ENCODE data around the gene AAMDC. TPM values are rescaled to one million over a fixed set of nuclear protein-coding genes. Genes with fewer than 3 reads are reported as not detected.

The AAMDC gene
- 100 to 1,000 TPM in 2 of 3 donors, 10 to 100 TPM in 1; 34.5 to 120 (median 103) TPM for polyA plus RNA-seq

- 0% methylated on average over 61 to 64 of the region's 64 CpGs for WGBS, 3 donors
- H3K27ac ChIP-seq (ENCODE audit: low read depth, low read length) = peak within 1 kb of the TSS; percentile 6
These were observed at the start of gene AAMDC, which contains the start of gene RSF1 for GRCh38 chr11:77820565-77821348. Gene AAMDC, plus strand, starts transcription at chr11:77821144. Its CDS starts 21,353 bp downstream, at chr11:77842497. Gene RSF1, minus strand, starts transcription at chr11:77820722. Its CDS starts 8 bp downstream, at chr11:77820714.

GRCh38 chr11:77775936-77776335, 45.0 kb upstream of the AAMDC start:
- H3K27ac ChIP-seq (ENCODE audit: low read depth, low read length) = no peak overlapping the region
- WGBS, 3 donors = 45 to 70% (median 66%) methylated on average over 2 of the region's 2 CpGs

GRCh38 chr11:77776455-77776854, 44.5 kb upstream of the AAMDC start:
- 67 to 81% (median 79%) methylated on average over 1 of the region's 1 CpG for WGBS, 3 donors
- no peak overlapping the region for H3K27ac ChIP-seq (ENCODE audit: low read depth, low read length)

- no peak overlapping the region for H3K27ac ChIP-seq (ENCODE audit: low read depth, low read length)
- 100% methylated on average over 1 of the region's 1 CpG for WGBS, 3 donors
These were observed 42.8 kb upstream of the AAMDC start for GRCh38 chr11:77778118-77778517.

GRCh38 chr11:77778549-77778948, 42.4 kb upstream of the AAMDC start:
- H3K27ac ChIP-seq (ENCODE audit: low read depth, low read length) = no peak overlapping the region
- WGBS, 3 donors = 26 to 68% (median 44%) methylated on average over 1 of the region's 1 CpG

- no peak overlapping the region for H3K27ac ChIP-seq (ENCODE audit: low read depth, low read length)
These were observed 41.0 kb upstream of the AAMDC start for GRCh38 chr11:77779935-77780334.

- 91 to 100% (median 97%) methylated on average over 1 of the region's 1 CpG for WGBS, 3 donors
- no peak overlapping the region for H3K27ac ChIP-seq (ENCODE audit: low read depth, low read length)
These were observed 37.9 kb upstream of the AAMDC start for GRCh38 chr11:77783025-77783424.

GRCh38 chr11:77784572-77784971, 36.4 kb upstream of the AAMDC start:
- whole genome bisulfite sequencing, 3 donors = 83 to 91% (median 83%) methylated on average over 3 of the region's 3 CpGs
- no peak overlapping the region for H3K27ac ChIP-seq (ENCODE audit: low read depth, low read length)

GRCh38 chr11:77789061-77789730, 31.7 kb upstream of the AAMDC start:
- 87 to 89% (median 89%) methylated on average over 11 of the region's 11 CpGs for WGBS, 3 donors

GRCh38 chr11:77789731-77790476, 31.0 kb upstream of the AAMDC start:
- WGBS, 3 donors = 99 to 100% (median 100%) methylated on average over 5 of the region's 5 CpGs

More at GRCh38 chr11:77789061-77789730, 31.7 kb upstream of the AAMDC start:
- no peak overlapping the region for H3K27ac ChIP-seq (ENCODE audit: low read depth, low read length)

GRCh38 chr11:77791301-77791700, 29.6 kb upstream of the AAMDC start:
- WGBS, 3 donors = 96 to 99% (median 98%) methylated on average over 4 of the region's 4 CpGs
- H3K27ac ChIP-seq (ENCODE audit: low read depth, low read length) = no peak overlapping the region

More at GRCh38 chr11:77789731-77790476, 31.0 kb upstream of the AAMDC start:
- no peak overlapping the region for H3K27ac ChIP-seq (ENCODE audit: low read depth, low read length)

GRCh38 chr11:77793972-77794371, 27.0 kb upstream of the AAMDC start:
- 90 to 96% (median 95%) methylated on average over 2 of the region's 2 CpGs for WGBS, 3 donors
- no peak overlapping the region for H3K27ac ChIP-seq (ENCODE audit: low read depth, low read length)

GRCh38 chr11:77799338-77799737, 21.6 kb upstream of the AAMDC start:
- WGBS, 3 donors = 53 to 78% (median 60%) methylated on average over 3 of the region's 3 CpGs
- H3K27ac ChIP-seq (ENCODE audit: low read depth, low read length) = no peak overlapping the region

GRCh38 chr11:77800449-77800848, 20.5 kb upstream of the AAMDC start:
- no peak overlapping the region for H3K27ac ChIP-seq (ENCODE audit: low read depth, low read length)

- 72 to 79% (median 72%) methylated on average over 3 of the region's 3 CpGs for WGBS, 3 donors
- H3K27ac ChIP-seq (ENCODE audit: low read depth, low read length) = no peak overlapping the region
These were observed 19.5 kb upstream of the AAMDC start for GRCh38 chr11:77801477-77801876.

GRCh38 chr11:77806415-77806814, 14.5 kb upstream of the AAMDC start:
- no peak overlapping the region for H3K27ac ChIP-seq (ENCODE audit: low read depth, low read length)

- H3K27ac ChIP-seq (ENCODE audit: low read depth, low read length) = no peak overlapping the region
- WGBS, 3 donors = 79 to 93% (median 93%) methylated on average over 2 of the region's 2 CpGs
These were observed 14.0 kb upstream of the AAMDC start for GRCh38 chr11:77806993-77807392.

- no peak overlapping the region for H3K27ac ChIP-seq (ENCODE audit: low read depth, low read length)
- 91 to 97% (median 93%) methylated on average over 9 of the region's 9 CpGs for WGBS, 3 donors
These were observed 7.7 kb upstream of the AAMDC start for GRCh38 chr11:77813256-77813655.

- WGBS, 3 donors = 98 to 99% (median 99%) methylated on average over 3 of the region's 3 CpGs
- no peak overlapping the region for H3K27ac ChIP-seq (ENCODE audit: low read depth, low read length)
These were observed 6.1 kb upstream of the AAMDC start for GRCh38 chr11:77814848-77815247.
